Fibroblast of skin of right biceps (primary cell): Measurements from ENCODE around the gene WDFY1.
A peak's percentile ranks its signal among the peaks of the same experiment; 100 is the strongest.
"Not testable (repeated sequence)": the region's sequence is repeated elsewhere in the genome, so short reads cannot be mapped to it uniquely, and the experiment has no call there.

Source experiments
- DNase-seq: peaks from one replicate; pipeline ENCODE4 v3.0.0-alpha.2; 2013

WDFY1 gene

GRCh38 chr2:223890721-223891120 is 54.4 kb downstream of the WDFY1 start:
- DNase-seq = no peak

GRCh38 chr2:223889229-223889628 is 55.9 kb downstream of the WDFY1 start:
- no peak for DNase-seq

GRCh38 chr2:223888251-223888650 is 56.9 kb downstream of the WDFY1 start:
- DNase-seq = no peak

- no peak for DNase-seq
Observed at GRCh38 chr2:223887127-223887526, 58.0 kb downstream of the WDFY1 start.

- no peak for DNase-seq
Observed at GRCh38 chr2:223886726-223887125, 58.4 kb downstream of the WDFY1 start.

GRCh38 chr2:223884399-223884798 is 60.7 kb downstream of the WDFY1 start:
- peak; percentile 73 for DNase-seq

- DNase-seq = no peak
Observed at GRCh38 chr2:223882715-223883114, 62.4 kb downstream of the WDFY1 start.

GRCh38 chr2:223880796-223881195 is 64.3 kb downstream of the WDFY1 start:
- no peak for DNase-seq

GRCh38 chr2:223877721-223878410 is 67.3 kb downstream of the WDFY1 start:
- DNase-seq = no peak

GRCh38 chr2:223873672-223874071 is 71.5 kb downstream of the WDFY1 start:
- no peak for DNase-seq

- DNase-seq = not testable (repeated sequence)
Observed at GRCh38 chr2:223872772-223873171, 72.4 kb downstream of the WDFY1 start.

GRCh38 chr2:223871661-223872060 is 73.5 kb downstream of the WDFY1 start:
- DNase-seq = not testable (repeated sequence)

- peak; percentile 36 for DNase-seq
Observed at GRCh38 chr2:223870840-223871611, 74.1 kb downstream of the WDFY1 start.

GRCh38 chr2:223868005-223868404 is 77.1 kb downstream of the WDFY1 start:
- DNase-seq = no peak

GRCh38 chr2:223865907-223866508 is 79.1 kb downstream of the WDFY1 start:
- DNase-seq = no peak

- no peak for DNase-seq
Observed at GRCh38 chr2:223865124-223865523, 80.0 kb downstream of the WDFY1 start.

GRCh38 chr2:223863491-223863890 is 81.6 kb downstream of the WDFY1 start:
- no peak for DNase-seq

GRCh38 chr2:223860809-223861738 is 84.1 kb downstream of the WDFY1 start:
- peak; percentile 79 for DNase-seq

- no peak for DNase-seq
Observed at GRCh38 chr2:223859070-223859469, 86.1 kb downstream of the WDFY1 start.

- no peak for DNase-seq
Observed at GRCh38 chr2:223856584-223856983, 88.6 kb downstream of the WDFY1 start.

- no peak for DNase-seq
Observed at GRCh38 chr2:223856021-223856420, 89.1 kb downstream of the WDFY1 start.

- peak; percentile 28 for DNase-seq
Observed at GRCh38 chr2:223855426-223855825, 89.7 kb downstream of the WDFY1 start.

GRCh38 chr2:223854741-223855140 is 90.4 kb downstream of the WDFY1 start:
- DNase-seq = no peak
